GM18909 (cell line): ENCODE measurements around the gene VWA8.
"Not testable (repeated sequence)": the region's sequence is repeated elsewhere in the genome, so short reads cannot be mapped to it uniquely, and the experiment has no call there.

Experiments used
- ATAC-seq: cut with Tn5 transposase; IDR thresholded peaks from one replicate; pipeline ENCODE4 v1.9.1; 2021; ENCODE audit warnings: mild to moderate bottlenecking; ENCODE audit not compliant: unreplicated experiment, poor library complexity

The VWA8 gene

GRCh38 chr13:41633776-41634175 lies 327.1 kb downstream of the VWA8 start:
- ATAC-seq = no peak

GRCh38 chr13:41631296-41631965 lies 329.5 kb downstream of the VWA8 start:
- no peak for ATAC-seq

- ATAC-seq = no peak
These were observed 333.5 kb downstream of the VWA8 start for GRCh38 chr13:41627425-41627824.

- ATAC-seq = no peak
These were observed 336.9 kb downstream of the VWA8 start for GRCh38 chr13:41624041-41624440.

- ATAC-seq = no peak
These were observed 338.2 kb downstream of the VWA8 start for GRCh38 chr13:41622432-41623429.

- no peak for ATAC-seq
These were observed 339.0 kb downstream of the VWA8 start for GRCh38 chr13:41621716-41622431.

- not testable (repeated sequence) for ATAC-seq
These were observed 343.3 kb downstream of the VWA8 start for GRCh38 chr13:41617633-41618032.

GRCh38 chr13:41616151-41616550 lies 344.8 kb downstream of the VWA8 start:
- no peak for ATAC-seq

GRCh38 chr13:41615528-41615855 lies 345.4 kb downstream of the VWA8 start:
- ATAC-seq = no peak

GRCh38 chr13:41614671-41615527 lies 346.0 kb downstream of the VWA8 start:
- no peak for ATAC-seq

GRCh38 chr13:41613984-41614661 lies 346.8 kb downstream of the VWA8 start:
- ATAC-seq = no peak

GRCh38 chr13:41613471-41613870 lies 347.4 kb downstream of the VWA8 start:
- no peak for ATAC-seq

GRCh38 chr13:41611385-41611784 lies 349.5 kb downstream of the VWA8 start:
- ATAC-seq = no peak

GRCh38 chr13:41610404-41610803 lies 350.5 kb downstream of the VWA8 start:
- ATAC-seq = no peak

- ATAC-seq = no peak
These were observed 351.1 kb downstream of the VWA8 start for GRCh38 chr13:41609828-41610227.

GRCh38 chr13:41608839-41609177 lies 352.1 kb downstream of the VWA8 start:
- ATAC-seq = no peak

- ATAC-seq = no peak
These were observed 352.6 kb downstream of the VWA8 start for GRCh38 chr13:41608111-41608838.

GRCh38 chr13:41606646-41607045 lies 354.3 kb downstream of the VWA8 start:
- ATAC-seq = no peak
